Gastrocnemius medialis (tissue), 4 donors: ENCODE measurements around the gene TEX11. TPM values are rescaled to one million over a fixed set of nuclear protein-coding genes. Genes with fewer than 3 reads are reported as not detected.

Experiments
- ATAC-seq, 2 donors: fragments of 150-250 bp; one replicate each; pipeline ENCODE4 v1.9.1; 2016
- DNase-seq, 2 donors: peaks; one replicate each; pipeline ENCODE4 v3.0.0-alpha.2; 2019
- H3K27ac ChIP-seq, 4 donors: fragments of 200-600 bp; sonication (generic); 1 replicate in 1 of 4; 2 replicates in 3 of 4; pipeline ENCODE4 v1.5.1; 2016 to 2018; ENCODE audit warnings: mild to moderate bottlenecking in 2 of 4, moderate library complexity in 1 of 4
- H3K27me3 ChIP-seq, 3 donors: fragments of 200-600 bp; sonication (generic) in 2 of 3; 1 replicate in 1 of 3; 2 replicates in 2 of 3; pipeline versions ENCODE4 v1.5.1 to v1.6.0; 2016 to 2019; ENCODE audit warnings: mild to moderate bottlenecking in 1 of 3, moderate library complexity in 1 of 3
- H3K36me3 ChIP-seq, 2 donors: fragments of 200-600 bp; sonication (generic) in 1 of 2; one replicate each; pipeline ENCODE4 v1.5.1; 2017 to 2018
- H3K4me1 ChIP-seq, 2 donors: fragments of 200-600 bp; sonication (generic) in 1 of 2; one replicate each; pipeline ENCODE4 v1.5.1; 2016 to 2017; ENCODE audit warnings: mild to moderate bottlenecking in 2 of 2
- H3K4me3 ChIP-seq, 4 donors: fragments of 200-600 bp; sonication (generic) in 3 of 4; 1 replicate in 1 of 4; 2 replicates in 3 of 4; pipeline ENCODE4 v1.5.1; 2016 to 2019; ENCODE audit warnings: mild to moderate bottlenecking in 2 of 4
- H3K9me3 ChIP-seq, 3 donors: fragments of 200-600 bp; sonication (generic) in 2 of 3; 1 replicate in 1 of 3; 2 replicates in 2 of 3; pipeline ENCODE4 v1.5.1; 2016 to 2019
- POLR2A ChIP-seq, 2 donors: fragments of 450-650 bp; IDR thresholded peaks; one replicate each; pipeline ENCODE4 v1.6.1; 2017; ENCODE audit warnings: antibody characterized with exemption in 2 of 2, mild to moderate bottlenecking in 2 of 2, moderate library complexity in 2 of 2
- in situ Hi-C, 4 donors: fragments of 200-750 bp; cut with MboI; loops; one replicate each; pipeline versions ENCODE4 v1.15.0 to v1.8.0; 2017; ENCODE audit warnings: low sequenced_read_pairs in 4 of 4
- intact Hi-C: fragments of 100-400 bp; cut with DNase I; formaldehyde crosslinking; loops from one replicate; pipeline ENCODE4 v1.15.1; 2023; ENCODE audit warnings: low total_unique reads
- total RNA-seq, 4 donors: library from RNA; depleted of rRNA; stranded (reverse); fragments of >200 nt; gene quantifications; one replicate each; pipeline versions ENCODE4 v1.1.0 to v1.2.3, GENCODE V29; 2016
- TF ChIP-seq, protein P1 (sequence below), 5 experiments: fragments of 450-650 bp in 3 of 5; fragments of 200-600 bp in 2 of 5; sonication (generic) in 2 of 5; IDR thresholded peaks in 4 of 5; conservative IDR thresholded peaks in 1 of 5; 1 replicate in 4 of 5; 2 replicates in 1 of 5; pipeline ENCODE4 v1.5.1; 2016 to 2019; ENCODE audit warnings: antibody characterized with exemption in 5 of 5, mild to moderate bottlenecking in 3 of 5, moderate library complexity in 3 of 5

Gene TEX11
- total RNA-seq, 4 donors from 2014 or later = not detected

- TF ChIP-seq, protein P1, sequence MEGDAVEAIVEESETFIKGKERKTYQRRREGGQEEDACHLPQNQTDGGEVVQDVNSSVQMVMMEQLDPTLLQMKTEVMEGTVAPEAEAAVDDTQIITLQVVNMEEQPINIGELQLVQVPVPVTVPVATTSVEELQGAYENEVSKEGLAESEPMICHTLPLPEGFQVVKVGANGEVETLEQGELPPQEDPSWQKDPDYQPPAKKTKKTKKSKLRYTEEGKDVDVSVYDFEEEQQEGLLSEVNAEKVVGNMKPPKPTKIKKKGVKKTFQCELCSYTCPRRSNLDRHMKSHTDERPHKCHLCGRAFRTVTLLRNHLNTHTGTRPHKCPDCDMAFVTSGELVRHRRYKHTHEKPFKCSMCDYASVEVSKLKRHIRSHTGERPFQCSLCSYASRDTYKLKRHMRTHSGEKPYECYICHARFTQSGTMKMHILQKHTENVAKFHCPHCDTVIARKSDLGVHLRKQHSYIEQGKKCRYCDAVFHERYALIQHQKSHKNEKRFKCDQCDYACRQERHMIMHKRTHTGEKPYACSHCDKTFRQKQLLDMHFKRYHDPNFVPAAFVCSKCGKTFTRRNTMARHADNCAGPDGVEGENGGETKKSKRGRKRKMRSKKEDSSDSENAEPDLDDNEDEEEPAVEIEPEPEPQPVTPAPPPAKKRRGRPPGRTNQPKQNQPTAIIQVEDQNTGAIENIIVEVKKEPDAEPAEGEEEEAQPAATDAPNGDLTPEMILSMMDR (IDR thresholded peaks at IDR 0.05 in 4 of 5, conservative IDR thresholded peaks at IDR 0.05 in 1 of 5) = no peak
- no peak for TF ChIP-seq POLR2A (IDR thresholded peaks at IDR 0.05)
- Histone ChIP-seq H3K36me3 (no peaks in the 10 kb centered on the region), H3K9me3 (no peaks in the 10 kb centered on the region), H3K27me3 (no peaks in the 10 kb centered on the region), H3K4me3 (peak overlapping the region in 1 of 4 donors; percentile 24), H3K27ac (peak overlapping the region in 1 of 4 donors; percentile 59), H3K4me1 (peaks cover 0 to 12% of the 10 kb centered on the region in 2 donors)
- intact Hi-C loops = no loop called here
- DNase-seq (no peak), ATAC-seq (peak in 1 of 2 donors; percentile 33)
- in situ Hi-C loops = no loop called here
Measured at GRCh38 chrX:70479922-70480659, 428.4 kb downstream of the TEX11 start.

GRCh38 chrX:70479247-70479921, 429.1 kb downstream of the TEX11 start:
- Histone ChIP-seq H3K4me3 (no peak overlapping the region), H3K9me3 (no peaks in the 10 kb centered on the region), H3K27me3 (no peaks in the 10 kb centered on the region), H3K27ac (peak overlapping the region in 1 of 4 donors; percentile 59), H3K4me1 (peaks cover 0 to 12% of the 10 kb centered on the region in 2 donors), H3K36me3 (no peaks in the 10 kb centered on the region)
- intact Hi-C loops (no loop called here), in situ Hi-C loops (no loop called here)
- ATAC-seq (no peak), DNase-seq (no peak)
- no peak for TF ChIP-seq POLR2A (IDR thresholded peaks at IDR 0.05)
- TF ChIP-seq, protein P1 (IDR thresholded peaks at IDR 0.05 in 4 of 5, conservative IDR thresholded peaks at IDR 0.05 in 1 of 5) = no peak

Other genes starting within 250 kb of the TEX11 start
- gene SLC7A3, start 22.4 kb upstream of the TEX11 start, total RNA-seq = not detected
- 10 to 100 TPM; 31.7 to 66.9 (median 43.4) TPM for gene SNX12, start 159.6 kb upstream of the TEX11 start, total RNA-seq
- 10 to 100 TPM; 35.2 to 48.0 (median 41.8) TPM for gene FOXO4, start 187.1 kb upstream of the TEX11 start, total RNA-seq
- gene CXorf65, start 198.0 kb upstream of the TEX11 start, total RNA-seq = not detected
- 1 to 10 TPM in 2 of 4 donors, under 1 TPM in 1, not detected in 1; 0.78 to 3.6 (median 1.3) TPM for gene IL2RG, start 202.9 kb upstream of the TEX11 start, total RNA-seq
- gene MED12, start 209.9 kb upstream of the TEX11 start, total RNA-seq = 10 to 100 TPM; 11.8 to 25.5 (median 17.4) TPM
- under 1 TPM in 3 of 4 donors, not detected in 1; 0.31 to 0.39 (median 0.31) TPM for gene NLGN3, start 236.1 kb upstream of the TEX11 start, total RNA-seq